Gastrocnemius medialis (tissue), 4 donors: Measurements from ENCODE around the gene ZNF33A. TPM values are rescaled to one million over a fixed set of nuclear protein-coding genes. Genes with fewer than 3 reads are reported as not detected.

ENCODE experiments used
- ATAC-seq, 2 donors: fragments of 150-250 bp; one replicate each; pipeline ENCODE4 v1.9.1; 2016
- DNase-seq, 2 donors: peaks; one replicate each; pipeline ENCODE4 v3.0.0-alpha.2; 2019
- H3K27ac ChIP-seq, 4 donors: fragments of 200-600 bp; sonication (generic); 1 replicate in 1 of 4; 2 replicates in 3 of 4; pipeline ENCODE4 v1.5.1; 2016 to 2018; ENCODE audit warnings: mild to moderate bottlenecking in 2 of 4, moderate library complexity in 1 of 4
- H3K27me3 ChIP-seq, 3 donors: fragments of 200-600 bp; sonication (generic) in 2 of 3; 1 replicate in 1 of 3; 2 replicates in 2 of 3; pipeline versions ENCODE4 v1.5.1 to v1.6.0; 2016 to 2019; ENCODE audit warnings: mild to moderate bottlenecking in 1 of 3, moderate library complexity in 1 of 3
- H3K36me3 ChIP-seq, 2 donors: fragments of 200-600 bp; sonication (generic) in 1 of 2; one replicate each; pipeline ENCODE4 v1.5.1; 2017 to 2018
- H3K4me1 ChIP-seq, 2 donors: fragments of 200-600 bp; sonication (generic) in 1 of 2; one replicate each; pipeline ENCODE4 v1.5.1; 2016 to 2017; ENCODE audit warnings: mild to moderate bottlenecking in 2 of 2
- H3K4me3 ChIP-seq, 4 donors: fragments of 200-600 bp; sonication (generic) in 3 of 4; 1 replicate in 1 of 4; 2 replicates in 3 of 4; pipeline ENCODE4 v1.5.1; 2016 to 2019; ENCODE audit warnings: mild to moderate bottlenecking in 2 of 4
- H3K9me3 ChIP-seq, 3 donors: fragments of 200-600 bp; sonication (generic) in 2 of 3; 1 replicate in 1 of 3; 2 replicates in 2 of 3; pipeline ENCODE4 v1.5.1; 2016 to 2019
- POLR2A ChIP-seq, 2 donors: fragments of 450-650 bp; IDR thresholded peaks; one replicate each; pipeline ENCODE4 v1.6.1; 2017; ENCODE audit warnings: antibody characterized with exemption in 2 of 2, mild to moderate bottlenecking in 2 of 2, moderate library complexity in 2 of 2
- in situ Hi-C, 4 donors: fragments of 200-750 bp; cut with MboI; loops; one replicate each; pipeline versions ENCODE4 v1.15.0 to v1.8.0; 2017; ENCODE audit warnings: low sequenced_read_pairs in 4 of 4
- intact Hi-C: fragments of 100-400 bp; cut with DNase I; formaldehyde crosslinking; loops from one replicate; pipeline ENCODE4 v1.15.1; 2023; ENCODE audit warnings: low total_unique reads
- total RNA-seq, 4 donors: library from RNA; depleted of rRNA; stranded (reverse); fragments of >200 nt; gene quantifications; one replicate each; pipeline versions ENCODE4 v1.1.0 to v1.2.3, GENCODE V29; 2016
- TF ChIP-seq, protein P1 (sequence below), 5 experiments: fragments of 450-650 bp in 3 of 5; fragments of 200-600 bp in 2 of 5; sonication (generic) in 2 of 5; IDR thresholded peaks in 4 of 5; conservative IDR thresholded peaks in 1 of 5; 1 replicate in 4 of 5; 2 replicates in 1 of 5; pipeline ENCODE4 v1.5.1; 2016 to 2019; ENCODE audit warnings: antibody characterized with exemption in 5 of 5, mild to moderate bottlenecking in 3 of 5, moderate library complexity in 3 of 5

ZNF33A gene
- 10 to 100 TPM; 14.3 to 31.1 (median 16.8) TPM for total RNA-seq

DNA sequence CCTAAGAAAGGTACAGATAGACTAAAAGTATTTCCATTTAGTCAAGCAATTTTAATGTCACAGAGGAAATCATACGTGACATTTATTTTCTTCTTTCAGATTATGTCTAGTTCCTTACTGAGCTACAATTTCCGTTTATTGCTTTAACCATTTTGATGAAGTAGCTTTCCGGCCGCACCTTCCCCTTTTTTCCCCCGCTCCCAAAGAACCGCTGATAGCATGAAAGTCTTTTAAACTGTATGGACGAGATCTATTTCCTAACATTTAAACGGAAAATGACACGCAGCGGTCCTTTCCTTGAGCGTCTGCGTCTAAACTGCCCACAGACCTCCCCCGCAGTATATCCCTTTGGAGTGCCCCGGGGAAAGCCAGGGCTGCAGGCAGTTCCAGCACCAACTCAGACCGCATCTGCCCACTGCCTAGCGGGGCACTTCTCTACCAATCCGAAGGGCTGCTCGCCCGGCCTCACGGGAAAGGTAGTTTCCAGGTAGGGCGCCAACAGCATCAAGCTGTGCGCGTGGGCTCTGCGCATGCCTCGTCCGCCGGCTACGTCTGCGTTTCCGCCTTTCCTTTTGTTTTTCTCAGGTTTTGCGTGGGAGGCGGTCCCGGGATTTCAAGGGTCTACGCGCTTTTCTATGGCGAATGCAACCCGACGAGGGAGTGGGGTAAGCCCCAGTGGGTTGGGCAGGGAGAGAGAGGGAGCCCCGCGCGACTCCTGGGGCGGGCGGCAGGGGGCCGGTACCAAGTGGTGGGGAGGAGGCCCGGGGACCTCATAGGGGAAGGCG lies at the start of gene ZNF33A:
Gene ZNF33A (plus strand): TSS at position 557 of the 785 bp plus-strand sequence. CDS start 1,667 bp downstream, outside the sequence.
- Histone ChIP-seq H3K36me3 (peaks cover 0 to 25% of the 10 kb centered on the region in 2 donors), H3K9me3 (no peaks in the 10 kb centered on the region), H3K4me1 (peaks cover 9 to 10% of the 10 kb centered on the region in 2 donors), H3K27ac (peak within 1 kb of the TSS; percentile 96 to 99 (median 98)), H3K27me3 (no peaks in the 10 kb centered on the region), H3K4me3 (peak within 1 kb of the TSS; percentile 82 to 95 (median 87))
- ATAC-seq (peak; percentile 96 to 98), DNase-seq (peak; percentile 90 to 94)
- intact Hi-C loops: loop anchor here (1.0 to 10.0 kb wide), 4 partner anchors 34 to 394 kb away; partner anchors contain the start of genes ZNF248, ZNF25 and ZNF37A
- TF ChIP-seq, protein P1, sequence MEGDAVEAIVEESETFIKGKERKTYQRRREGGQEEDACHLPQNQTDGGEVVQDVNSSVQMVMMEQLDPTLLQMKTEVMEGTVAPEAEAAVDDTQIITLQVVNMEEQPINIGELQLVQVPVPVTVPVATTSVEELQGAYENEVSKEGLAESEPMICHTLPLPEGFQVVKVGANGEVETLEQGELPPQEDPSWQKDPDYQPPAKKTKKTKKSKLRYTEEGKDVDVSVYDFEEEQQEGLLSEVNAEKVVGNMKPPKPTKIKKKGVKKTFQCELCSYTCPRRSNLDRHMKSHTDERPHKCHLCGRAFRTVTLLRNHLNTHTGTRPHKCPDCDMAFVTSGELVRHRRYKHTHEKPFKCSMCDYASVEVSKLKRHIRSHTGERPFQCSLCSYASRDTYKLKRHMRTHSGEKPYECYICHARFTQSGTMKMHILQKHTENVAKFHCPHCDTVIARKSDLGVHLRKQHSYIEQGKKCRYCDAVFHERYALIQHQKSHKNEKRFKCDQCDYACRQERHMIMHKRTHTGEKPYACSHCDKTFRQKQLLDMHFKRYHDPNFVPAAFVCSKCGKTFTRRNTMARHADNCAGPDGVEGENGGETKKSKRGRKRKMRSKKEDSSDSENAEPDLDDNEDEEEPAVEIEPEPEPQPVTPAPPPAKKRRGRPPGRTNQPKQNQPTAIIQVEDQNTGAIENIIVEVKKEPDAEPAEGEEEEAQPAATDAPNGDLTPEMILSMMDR (IDR thresholded peaks at IDR 0.05 in 4 of 5, conservative IDR thresholded peaks at IDR 0.05 in 1 of 5): peak in 1 of 5 experiments; percentile 27
- TF ChIP-seq POLR2A (IDR thresholded peaks at IDR 0.05): peak; percentile 39 to 67
- in situ Hi-C loops: no loop called here

DNA sequence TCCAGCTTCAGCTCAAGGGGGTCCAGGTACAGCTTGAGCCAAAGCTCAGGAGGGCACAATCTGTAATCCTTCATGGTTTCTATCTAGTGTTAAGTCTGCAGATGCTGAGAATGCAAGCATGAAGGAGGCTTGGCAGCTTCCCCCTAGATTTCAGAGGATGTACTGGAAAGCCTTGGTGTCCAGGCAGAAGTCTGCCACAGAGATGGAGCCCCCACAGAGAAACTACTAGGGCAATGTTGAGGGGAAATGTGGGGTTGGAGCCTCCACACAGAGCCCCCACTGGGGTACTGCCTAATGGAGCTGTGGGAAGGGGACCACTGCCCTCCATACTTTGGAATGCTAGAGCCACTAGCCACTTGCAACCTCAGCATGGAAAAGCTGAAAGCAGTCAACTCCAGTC lies 45.5 kb upstream of the ZNF33A start:
- no peak for TF ChIP-seq POLR2A (IDR thresholded peaks at IDR 0.05)
- no peak for ATAC-seq
- Histone ChIP-seq H3K4me3 (no peak overlapping the region), H3K36me3 (peaks cover 0 to 26% of the 10 kb centered on the region in 2 donors), H3K27ac (no peak overlapping the region), H3K27me3 (no peaks in the 10 kb centered on the region), H3K9me3 (no peaks in the 10 kb centered on the region), H3K4me1 (no peaks in the 10 kb centered on the region)
- in situ Hi-C loops: loop anchor here in 1 of 4 donors (25.0 kb wide), 1 partner anchor 122 kb away; the partner anchor contains the start of gene ZNF37A
- intact Hi-C loops: no loop called here
- DNase-seq: no peak

DNA sequence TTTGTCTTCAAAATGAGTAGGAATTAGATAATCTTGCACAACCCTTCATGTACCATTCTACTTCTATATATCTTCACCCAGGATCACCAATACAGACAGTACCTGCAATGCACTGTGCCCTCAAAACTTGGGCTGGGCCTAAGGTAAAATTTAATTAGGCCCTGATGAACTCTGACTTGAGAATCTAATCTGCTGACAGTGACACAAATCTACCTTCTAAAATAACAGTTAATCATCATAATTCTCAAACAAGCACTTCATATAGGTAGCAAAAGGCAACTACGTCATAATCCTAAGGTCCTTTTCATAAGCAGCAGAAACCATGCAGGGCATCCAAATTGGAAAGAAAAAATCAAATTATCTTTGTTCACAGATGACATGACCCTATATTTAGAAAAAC lies 38.1 kb upstream of the ZNF33A start:
- no peaks in the 10 kb centered on the region for H3K27me3 ChIP-seq
- no peak for TF ChIP-seq POLR2A (IDR thresholded peaks at IDR 0.05)
- TF ChIP-seq, protein P1 (IDR thresholded peaks at IDR 0.05 in 4 of 5, conservative IDR thresholded peaks at IDR 0.05 in 1 of 5): no peak
- no peaks in the 10 kb centered on the region for H3K9me3 ChIP-seq
- in situ Hi-C loops (loop anchor here in 3 of 4 donors (5.0 to 25.0 kb wide), 4 partner anchors 35 to 122 kb away; partner anchors contain the start of gene ZNF37A (in 3 of the 3)), intact Hi-C loops (no loop called here)
- no peak overlapping the region for H3K27ac ChIP-seq
- H3K4me3 ChIP-seq: no peak overlapping the region
- ATAC-seq (no peak), DNase-seq (no peak)
- peaks cover 0 to 30% of the 10 kb centered on the region in 2 donors for H3K36me3 ChIP-seq
- H3K4me1 ChIP-seq: peaks cover 4 to 13% of the 10 kb centered on the region in 2 donors

DNA sequence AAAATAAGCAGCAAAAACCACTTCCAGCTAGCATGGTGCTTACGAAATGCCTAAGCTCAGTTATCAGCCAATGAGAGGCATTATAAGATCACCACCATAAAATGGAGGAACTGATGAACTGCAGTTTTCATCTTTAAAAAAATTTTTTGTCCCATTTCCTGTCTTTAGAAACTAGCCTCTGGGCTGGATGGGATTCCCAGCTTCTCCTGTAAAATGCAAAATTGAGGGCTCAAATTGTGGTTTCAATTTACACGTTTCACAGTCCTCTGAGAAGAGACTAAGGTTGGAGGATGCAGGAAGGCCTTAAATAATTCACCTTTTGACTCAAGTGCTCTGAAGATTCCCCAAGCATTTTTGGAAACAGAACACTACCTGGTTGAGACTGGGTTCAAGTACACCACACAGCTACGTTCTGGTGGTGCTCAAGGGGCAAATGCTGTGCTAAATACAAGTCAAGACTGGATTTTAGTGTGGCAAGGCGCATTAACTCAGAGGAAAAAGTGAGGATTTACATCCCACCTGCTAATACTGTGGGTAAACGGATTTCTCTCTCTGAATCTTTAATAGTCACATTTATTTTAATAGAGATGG lies 35.0 kb upstream of the ZNF33A start:
- ATAC-seq (no peak), DNase-seq (no peak)
- intact Hi-C loops: no loop called here
- Histone ChIP-seq H3K36me3 (peaks cover 0 to 6% of the 10 kb centered on the region in 2 donors), H3K9me3 (no peaks in the 10 kb centered on the region), H3K27me3 (no peaks in the 10 kb centered on the region), H3K4me1 (peaks cover 4 to 13% of the 10 kb centered on the region in 2 donors), H3K27ac (peak overlapping the region; percentile 94 to 98 (median 96)), H3K4me3 (peak overlapping the region; percentile 71 to 95 (median 84))
- in situ Hi-C loops: loop anchor here in 2 of 4 donors (10.0 kb wide), 2 partner anchors 111 to 119 kb away; partner anchors contain the start of gene ZNF37A (in 2 of the 2)
- no peak for TF ChIP-seq POLR2A (IDR thresholded peaks at IDR 0.05)
- TF ChIP-seq, protein P1 (IDR thresholded peaks at IDR 0.05 in 4 of 5, conservative IDR thresholded peaks at IDR 0.05 in 1 of 5): no peak
